K562 (cell line): ENCODE results near the gene ARF5. TPM values are rescaled to one million over a fixed set of nuclear protein-coding genes. Genes with fewer than 3 reads are reported as not detected.

Source experiments
- CBX2 ChIP-seq: fragments of 200-600 bp; sonication (generic); IDR thresholded peaks from one replicate; pipeline ENCODE4 v1.6.1; 2012; ENCODE audit warnings: mild to moderate bottlenecking, low read length, inconsistent platforms; ENCODE audit not compliant: insufficient read depth, poor library complexity, severe bottlenecking
- CREB1 ChIP-seq, 2 experiments: sonication (generic) in 1 of 2; formaldehyde crosslinking in 1 of 2; IDR thresholded peaks; 2 replicates each; pipeline versions ENCODE4 v1.6.1 to v1.8.0; 2012 to 2022; ENCODE audit warnings: inconsistent platforms in 1 of 2, mild to moderate bottlenecking in 1 of 2, missing genetic modification reagents in 1 of 2, moderate library complexity in 1 of 2
- CREB3 ChIP-seq: fragments of 450-650 bp; conservative IDR thresholded peaks from 2 replicates; pipeline ENCODE4 v1.6.1; 2016; ENCODE audit warnings: missing genetic modification characterization, low read depth, mild to moderate bottlenecking, missing compliant biosample characterization, moderate library complexity
- FOXK1 ChIP-seq: sonication (generic); formaldehyde crosslinking; IDR thresholded peaks from 2 replicates; pipeline ENCODE4 v1.8.0; 2022; ENCODE audit warnings: missing genetic modification reagents, mild to moderate bottlenecking, borderline replicate concordance
- GATA2 ChIP-seq: sonication (generic); formaldehyde crosslinking; IDR thresholded peaks from 2 replicates; pipeline ENCODE4 v1.4.0; 2020; ENCODE audit warnings: mild to moderate bottlenecking, missing genetic modification reagents
- IRF2 ChIP-seq: sonication (generic); formaldehyde crosslinking; IDR thresholded peaks from 2 replicates; pipeline ENCODE4 v1.8.1; 2022; ENCODE audit warnings: mild to moderate bottlenecking, missing genetic modification reagents
- JUN ChIP-seq, 2 experiments: sonication (generic) in 1 of 2; formaldehyde crosslinking in 1 of 2; IDR thresholded peaks; 2 replicates each; pipeline versions ENCODE4 v1.6.1 to v1.8.0; 2012 to 2022; ENCODE audit warnings: borderline replicate concordance in 2 of 2, mild to moderate bottlenecking in 2 of 2, improper control_type of control experiment in 1 of 2, low read depth in 1 of 2, low read length in 1 of 2, missing genetic modification reagents in 1 of 2
- L3MBTL2 ChIP-seq: fragments of 450-650 bp; IDR thresholded peaks from 2 replicates; pipeline ENCODE4 v1.6.1; 2016; ENCODE audit warnings: mild to moderate bottlenecking, moderate library complexity
- MLLT1 ChIP-seq, 2 experiments: fragments of 450-650 bp; IDR thresholded peaks; 2 replicates each; pipeline ENCODE4 v1.6.1; 2016
- NFIX ChIP-seq: fragments of 250-450 bp; sonication (Bioruptor Pico); IDR thresholded peaks from 2 replicates; pipeline ENCODE4 v1.4.0; 2020; ENCODE audit warnings: low read depth, mild to moderate bottlenecking, moderate library complexity
- NR2C1 ChIP-seq, 2 experiments: fragments of 450-650 bp; IDR thresholded peaks; 2 replicates each; pipeline ENCODE4 v1.6.1; 2017; ENCODE audit warnings: mild to moderate bottlenecking in 2 of 2, antibody characterized with exemption in 1 of 2, inconsistent platforms in 1 of 2, missing compliant biosample characterization in 1 of 2, missing genetic modification characterization in 1 of 2
- POLR3G ChIP-seq: IDR thresholded peaks from 2 replicates; pipeline ENCODE4 v1.6.1; 2011; ENCODE audit not compliant: insufficient read length, insufficient replicate concordance; ENCODE audit errors: extremely low read depth
- PRDM10 ChIP-seq: fragments of 450-650 bp; IDR thresholded peaks from 2 replicates; pipeline ENCODE4 v1.6.1; 2018; ENCODE audit not compliant: partially characterized antibody
- SMARCA4 ChIP-seq: fragments of 450-650 bp; IDR thresholded peaks from 2 replicates; pipeline ENCODE4 v1.6.1; 2016
- SMARCB1 ChIP-seq: IDR thresholded peaks from 2 replicates; pipeline ENCODE4 v1.6.1; 2011; ENCODE audit warnings: improper control_type of control experiment, low read depth; ENCODE audit not compliant: insufficient read length
- SMARCE1 ChIP-seq: fragments of 450-650 bp; IDR thresholded peaks from 2 replicates; pipeline ENCODE4 v1.7.1; 2016; ENCODE audit warnings: mild to moderate bottlenecking
- TBP ChIP-seq: optimal IDR thresholded peaks from 2 replicates; pipeline ENCODE3; 2011; ENCODE audit warnings: low read depth, low read length, improper control_type of control experiment
- TCF3 ChIP-seq: sonication (generic); formaldehyde crosslinking; IDR thresholded peaks from 2 replicates; pipeline ENCODE4 v1.4.0; 2020; ENCODE audit warnings: mild to moderate bottlenecking, missing genetic modification reagents
- ZNF316 ChIP-seq: fragments of 450-650 bp; IDR thresholded peaks from 2 replicates; pipeline ENCODE4 v1.6.1; 2016
- ZNF41 ChIP-seq: fragments of 250-450 bp; sonication (Bioruptor Pico); conservative IDR thresholded peaks from 2 replicates; pipeline ENCODE4 v1.4.0; 2020; ENCODE audit warnings: mild to moderate bottlenecking
- ZNF561 ChIP-seq: fragments of 450-650 bp; formaldehyde crosslinking; conservative IDR thresholded peaks from 2 replicates; pipeline ENCODE4 v1.4.0; 2020; ENCODE audit warnings: mild to moderate bottlenecking, moderate library complexity
- polyA plus RNA-seq, 8 experiments: library from polyadenylated mRNA; depleted of rRNA in 4 of 8; stranded (reverse) in 5 of 8; unstranded in 3 of 8; fragments of >200 nt; fragmentation: Nextera tagmentation in 2 of 8; fragmentation: Illumina TruSeq in 1 of 8; extraction: Ambion mirVana in 2 of 8; extraction: Trizol in 1 of 8; gene quantifications; 2 replicates each; pipeline versions ENCODE4 v1.2.1 to v1.2.3, GENCODE V29; 2011 to 2014; ENCODE audit warnings: inconsistent platforms in 1 of 8, missing spikeins in 1 of 8
- total RNA-seq, 7 experiments: library from RNA; depleted of rRNA in 6 of 7; stranded (reverse); fragments of >200 nt in 6 of 7; fragmentation: Illumina TruSeq in 2 of 7; extraction: Trizol in 2 of 7; gene quantifications; 2 replicates each; pipeline versions ENCODE4 v1.2.1 to v1.2.3, GENCODE V29; 2011 to 2021; ENCODE audit warnings: low replicate concordance in 1 of 7

ARF5 gene
- total and polyA plus RNA-seq, 9 of the 15 experiments (the other 6 are each of a cell fraction or from before 2014, with no cell fraction given), result 8.1 to 290 (median 125) TPM

GRCh38 chr7:127585044-127585953 lies 2.9 kb upstream of the ARF5 start, which contains the start of gene GCC1 (continued):
- TF ChIP-seq ZNF561, result no peak
- TF ChIP-seq CBX2, result no peak
- TF ChIP-seq PRDM10, result no peak
- TF ChIP-seq L3MBTL2, result peak; percentile 99
- no peak for TF ChIP-seq GATA2 (CRISPR knock-in tag)
- TF ChIP-seq ZNF316, result no peak
- TF ChIP-seq JUN (IDR thresholded peaks at IDR 0.05; ENCODE audit: borderline replicate concordance, low read depth, low read length), result peak; percentile 83
- peak; percentile 94 for TF ChIP-seq JUN (CRISPR knock-in tag; IDR thresholded peaks at IDR 0.05; ENCODE audit: borderline replicate concordance)
- 0 out of 2 replicates have a peak, but pooled peaks have one; percentile 35 for TF ChIP-seq ZNF41 (CRISPR knock-in tag)
- TF ChIP-seq TBP, result peak; percentile 63
- no peak for TF ChIP-seq NFIX (CRISPR knock-in tag)
- no peak for TF ChIP-seq SMARCE1
- TF ChIP-seq SMARCB1, result no peak
- TF ChIP-seq NR2C1 (IDR thresholded peaks at IDR 0.05), result no peak
- no peak for TF ChIP-seq NR2C1 (tag; IDR thresholded peaks at IDR 0.05)
- no peak for TF ChIP-seq IRF2 (CRISPR knock-in tag)
- no peak for TF ChIP-seq POLR3G
- TF ChIP-seq CREB3 (tag), result 0 out of 2 replicates have a peak, but pooled peaks have one; percentile 74
- no peak; the same call in 1 of the 2 replicates for TF ChIP-seq SMARCA4
- no peak for TF ChIP-seq TCF3
- TF ChIP-seq CREB1 (IDR thresholded peaks at IDR 0.05), result peak; percentile 97
- TF ChIP-seq CREB1 (CRISPR knock-in tag; IDR thresholded peaks at IDR 0.05), result peak; percentile 96
- TF ChIP-seq FOXK1 (CRISPR knock-in tag), result peak; percentile 91
- TF ChIP-seq MLLT1 (IDR thresholded peaks at IDR 0.05), result peak in 1 of 2 experiments; percentile 94; a peak in 2 of 4 replicates
